Kidney (tissue), 14 donors: ENCODE measurements around the gene PIH1D1. TPM values are rescaled to one million over a fixed set of nuclear protein-coding genes. Genes with fewer than 3 reads are reported as not detected.
A peak's percentile ranks its signal among the peaks of the same experiment; 100 is the strongest.

Experiments used
- DNase-seq, 5 donors: peaks; one replicate each; pipeline ENCODE4 v3.0.0-alpha.2; 2013 to 2020
- FAIRE-seq: peaks from 2 replicates; lab custom pipeline; 2012; peaks lifted over from hg19 to GRCh38; lab: Jason Lieb, UNC
- H3K27ac ChIP-seq, 2 donors: one replicate each; pipeline ENCODE4 v1.7.0; 2013; ENCODE audit warnings: low read depth in 2 of 2, low read length in 2 of 2, inconsistent platforms in 1 of 2
- H3K27me3 ChIP-seq: one replicate; pipeline ENCODE4 v1.7.1; 2013; ENCODE audit warnings: low read length, inconsistent platforms; ENCODE audit not compliant: control insufficient read depth, insufficient read depth
- H3K36me3 ChIP-seq, 3 donors: one replicate each; pipeline versions ENCODE4 v1.7.0 to v1.7.1; 2013; ENCODE audit warnings: low read length in 3 of 3, control low read depth in 1 of 3, inconsistent platforms in 1 of 3; ENCODE audit not compliant: insufficient read depth in 3 of 3, control insufficient read depth in 2 of 3
- H3K4me1 ChIP-seq, 3 donors: one replicate each; pipeline versions ENCODE4 v1.7.0 to v1.7.1; 2013; ENCODE audit warnings: low read length in 3 of 3, inconsistent platforms in 1 of 3, low read depth in 1 of 3; ENCODE audit not compliant: control insufficient read depth in 2 of 3, insufficient read depth in 2 of 3
- H3K4me3 ChIP-seq, 3 donors: one replicate each; pipeline versions ENCODE4 v1.7.0 to v1.8.1; 2013; ENCODE audit warnings: low read length in 3 of 3, control low read depth in 1 of 3, inconsistent platforms in 1 of 3
- H3K9ac ChIP-seq, 3 donors: one replicate each; pipeline versions ENCODE4 v1.7.0 to v1.7.1; 2013; ENCODE audit warnings: low read length in 3 of 3, control low read depth in 1 of 3, inconsistent platforms in 1 of 3
- H3K9me3 ChIP-seq, 3 donors: one replicate each; pipeline versions ENCODE4 v1.7.0 to v1.7.1; 2013; ENCODE audit warnings: low read length in 3 of 3, control low read depth in 1 of 3, inconsistent platforms in 1 of 3; ENCODE audit not compliant: control insufficient read depth in 2 of 3, insufficient read depth in 1 of 3
- CTCF ChIP-seq: IDR thresholded peaks from 3 replicates; pipeline ENCODE4 v1.5.1; 2012; ENCODE audit warnings: mild to moderate bottlenecking, moderate library complexity, borderline replicate concordance; ENCODE audit not compliant: insufficient read depth; ENCODE audit errors: extremely low read depth
- intact Hi-C: fragments of 100-400 bp; cut with DNase I; formaldehyde crosslinking; loops from one replicate; pipeline ENCODE4 v1.11.1; 2022
- polyA plus RNA-seq: library from polyadenylated mRNA; stranded (reverse); fragments of 350-450 nt; fragmentation: Illumina TruSeq; extraction: RNeasy Lipid Tissue Mini Kit (QIAGEN cat#74804); gene quantifications from one replicate; pipeline ENCODE4 v1.2.3, GENCODE V29; 2014; ENCODE audit warnings: low read depth, low replicate concordance; ENCODE audit not compliant: insufficient read depth
- total RNA-seq: library from RNA; stranded (reverse); fragmentation: NEBNext Ultra II Directional; extraction: Animal tissue kit (Norgen Biotek cat#: 25700); gene quantifications from one replicate; pipeline ENCODE4 v1.2.1, GENCODE V29; 2021
- donor health status: control.
- donor health status: control.
- donor health status: control.
- donor health status: control.
- donor health status: control.
- donor health status: DM: yes; HTN: yes; CAD: no.
- donor health status: Normal renal cell carcinoma (clear cell type).

The PIH1D1 gene
- total and polyA plus RNA-seq, 2 donors from 2014 or later, result 74.0 to 97.2 TPM

- FAIRE-seq (no peak), DNase-seq (no peak)
- intact Hi-C loops, result no loop called here
- Histone ChIP-seq H3K4me1 (no peaks in the 10 kb centered on the region), H3K27ac (no peak overlapping the region), H3K36me3 (no peaks in the 10 kb centered on the region), H3K9me3 (no peaks in the 10 kb centered on the region), H3K4me3 (no peak overlapping the region), H3K9ac (no peak overlapping the region), H3K27me3 (peaks cover 9% of the 10 kb centered on the region)
- no peak for TF ChIP-seq CTCF
These were observed 36.4 kb downstream of the PIH1D1 start for GRCh38 chr19:49415102-49415809.

- FAIRE-seq (no peak), DNase-seq (no peak)
- H3K9me3 ChIP-seq, result no peaks in the 10 kb centered on the region
- no peak overlapping the region for H3K4me3 ChIP-seq
- H3K27me3 ChIP-seq, result peaks cover 5% of the 10 kb centered on the region
- intact Hi-C loops, result no loop called here
- no peak overlapping the region for H3K9ac ChIP-seq
- H3K4me1 ChIP-seq, result no peaks in the 10 kb centered on the region
- no peaks in the 10 kb centered on the region for H3K36me3 ChIP-seq
- no peak overlapping the region for H3K27ac ChIP-seq
- TF ChIP-seq CTCF, result no peak
These were observed 37.4 kb downstream of the PIH1D1 start for GRCh38 chr19:49414256-49414655.

- Histone ChIP-seq H3K36me3 (no peaks in the 10 kb centered on the region), H3K9ac (no peak overlapping the region), H3K9me3 (no peaks in the 10 kb centered on the region), H3K4me3 (no peak overlapping the region), H3K27ac (no peak overlapping the region), H3K27me3 (no peaks in the 10 kb centered on the region), H3K4me1 (no peaks in the 10 kb centered on the region)
- DNase-seq (peak in 4 of 5 donors; percentile 79 to 96 (median 85)), FAIRE-seq (no peak)
- intact Hi-C loops, result no loop called here
- TF ChIP-seq CTCF, result no peak
These were observed 38.3 kb downstream of the PIH1D1 start for GRCh38 chr19:49413348-49413747.
